HCT116 (cell line): Measurements from ENCODE around the gene SLC7A7. TPM values are rescaled to one million over a fixed set of nuclear protein-coding genes. Genes with fewer than 3 reads are reported as not detected.

Experiments used
- ATAC-seq: fragments of 200-7000 bp; cut with Tn5 transposase; 2 replicates; pipeline ENCODE4 v1.9.1; 2020; ENCODE audit warnings: mild to moderate bottlenecking, moderate library complexity
- BruUV-seq: library from RNA; stranded (reverse); fragments of 400-500 nt; replicated peaks from 2 replicates; lab custom pipeline; 2021; lab: Mats Ljungman, UMichigan
- CTCF ChIA-PET: fragments of 300-600 bp; sonication (Branson Sonifier 250); formaldehyde crosslinking; loops from one replicate; lab custom pipeline; 2021; ENCODE audit warnings: antibody characterized with exemption; lab: Charles Lee
- POLR2A ChIA-PET: fragments of 300-600, 350-600 bp; sonication (Branson Sonifier 250); formaldehyde crosslinking; loops from one replicate; lab custom pipeline; 2021; ENCODE audit warnings: antibody characterized with exemption; lab: Charles Lee
- RAD21 ChIA-PET, 2 experiments: fragments of 300-600 bp; sonication (Branson Sonifier 250); formaldehyde crosslinking; loops; one replicate each; lab custom pipeline; 2023; ENCODE audit warnings: low total read pairs in 2 of 2; ENCODE audit not compliant: uncharacterized antibody in 2 of 2, unreplicated experiment in 2 of 2, low non-redundant PET in 1 of 2; lab: Charles Lee
- DNase-seq: peaks from one replicate; pipeline ENCODE4 v3.0.0-alpha.2; 2010; ENCODE audit warnings: low read depth, low spot score
- H2AFZ ChIP-seq: fragments of 200-600 bp; shearing (Covaris generic), sonication (generic); 2 replicates; pipeline ENCODE4 v1.6.1; 2017; ENCODE audit warnings: low read depth, mixed run types, mixed read lengths, antibody characterized with exemption, low read length; ENCODE audit not compliant: poor library complexity, severe bottlenecking
- H3K27ac ChIP-seq: 2 replicates; pipeline ENCODE4 v1.5.1; 2012; ENCODE audit warnings: low read depth, low read length
- H3K27me3 ChIP-seq: fragments of 200-600 bp; sonication (generic); 2 replicates; pipeline ENCODE4 v1.6.1; 2016; ENCODE audit warnings: mixed run types, low read length, mixed read lengths; ENCODE audit not compliant: insufficient read depth
- H3K36me3 ChIP-seq, 2 experiments: fragments of 200-500 bp in 1 of 2; fragments of 200-600 bp in 1 of 2; sonication (Bioruptor generic) in 1 of 2; sonication (generic) in 1 of 2; 2 replicates each; pipeline versions ENCODE4 v1.5.1 to v1.6.1; 2014 to 2016; ENCODE audit warnings: low read length in 2 of 2, inconsistent platforms in 1 of 2, mixed read lengths in 1 of 2, mixed run types in 1 of 2; ENCODE audit not compliant: insufficient read depth in 2 of 2, control insufficient read depth in 1 of 2
- H3K4me1 ChIP-seq, 2 experiments: fragments of 200-600 bp in 1 of 2; sonication (generic) in 1 of 2; 2 replicates each; pipeline versions ENCODE4 v1.5.1 to v1.6.1; 2012 to 2017; ENCODE audit warnings: low read length in 2 of 2, inconsistent platforms in 1 of 2, mild to moderate bottlenecking in 1 of 2, mixed read lengths in 1 of 2, mixed run types in 1 of 2, moderate library complexity in 1 of 2; ENCODE audit not compliant: insufficient read depth in 2 of 2, control insufficient read depth in 1 of 2
- H3K4me2 ChIP-seq: fragments of 200-600 bp; sonication (generic); 2 replicates; pipeline ENCODE4 v1.6.1; 2017; ENCODE audit warnings: mixed run types, low read length, mixed read lengths
- H3K4me3 ChIP-seq, 2 experiments: fragments of 200-600 bp in 1 of 2; sonication (generic) in 1 of 2; replicated peaks in 1 of 2; 2 replicates each; pipeline ENCODE4 v1.5.1; 2011 to 2016; ENCODE audit warnings: low read length in 2 of 2, control low read depth in 1 of 2, low read depth in 1 of 2, mild to moderate bottlenecking in 1 of 2, mixed read lengths in 1 of 2, mixed run types in 1 of 2
- H3K79me2 ChIP-seq: fragments of 200-600 bp; sonication (generic); 2 replicates; pipeline ENCODE4 v1.6.1; 2017; ENCODE audit warnings: mild to moderate bottlenecking, mixed run types, low read length, moderate library complexity, mixed read lengths; ENCODE audit not compliant: insufficient read depth
- H3K9ac ChIP-seq: fragments of 200-600 bp; sonication (generic); 2 replicates; pipeline ENCODE4 v1.6.1; 2016; ENCODE audit warnings: low read length, mixed read lengths
- H3K9me2 ChIP-seq: fragments of 200-600 bp; sonication (generic), shearing (Covaris generic); 2 replicates; pipeline ENCODE4 v1.6.1; 2017; ENCODE audit warnings: mixed run types, mild to moderate bottlenecking, moderate library complexity; ENCODE audit not compliant: insufficient read depth
- H3K9me3 ChIP-seq, 2 experiments: fragments of 200-500 bp in 1 of 2; fragments of 200-600 bp in 1 of 2; sonication (Bioruptor generic) in 1 of 2; sonication (generic) in 1 of 2; 2 replicates each; pipeline ENCODE4 v1.6.1; 2014 to 2017; ENCODE audit warnings: low read length in 2 of 2, mixed read lengths in 2 of 2, inconsistent platforms in 1 of 2, low read depth in 1 of 2, mild to moderate bottlenecking in 1 of 2, mixed run types in 1 of 2, moderate library complexity in 1 of 2; ENCODE audit not compliant: control insufficient read depth in 1 of 2, insufficient read depth in 1 of 2
- H4K20me1 ChIP-seq: fragments of 200-600 bp; sonication (generic), shearing (Covaris generic); 2 replicates; pipeline ENCODE4 v1.6.1; 2017; ENCODE audit warnings: mixed run types, mild to moderate bottlenecking, moderate library complexity; ENCODE audit not compliant: insufficient read depth
- ELF1 ChIP-seq: IDR thresholded peaks from 2 replicates; pipeline ENCODE4 v1.6.1; 2012; ENCODE audit warnings: low read depth, borderline replicate concordance
- EZH2phosphoT487 ChIP-seq: fragments of 200-600 bp; IDR thresholded peaks from 2 replicates; pipeline ENCODE4 v1.6.1; 2018; ENCODE audit warnings: antibody characterized with exemption, borderline replicate concordance
- JUND ChIP-seq: IDR thresholded peaks from 2 replicates; pipeline ENCODE4 v1.6.1; 2012
- RAD21 ChIP-seq: IDR thresholded peaks from 2 replicates; pipeline ENCODE4 v1.6.1; 2012; ENCODE audit warnings: low read depth, mild to moderate bottlenecking
- YY1 ChIP-seq: IDR thresholded peaks from 2 replicates; pipeline ENCODE4 v1.6.1; 2011; ENCODE audit warnings: low read length, low read depth, moderate library complexity, mild to moderate bottlenecking; ENCODE audit not compliant: insufficient replicate concordance; ENCODE audit errors: extremely low read depth
- intact Hi-C: fragments of 100-400 bp; cut with micrococcal nuclease; formaldehyde crosslinking; loops from 2 replicates; pipeline ENCODE4 v1.10.0; 2022
- total RNA-seq: library from RNA; stranded (reverse); gene quantifications from one replicate; pipeline ENCODE4 v1.2.1, GENCODE V29; 2021; ENCODE audit not compliant: unreplicated experiment
- TF ChIP-seq, protein P1 (sequence below): IDR thresholded peaks from 2 replicates; pipeline ENCODE4 v1.6.1; 2012; ENCODE audit warnings: low read depth
- TF ChIP-seq, protein P2 (sequence below): IDR thresholded peaks from 2 replicates; pipeline ENCODE4 v1.6.1; 2011; ENCODE audit warnings: mild to moderate bottlenecking, low read length, moderate library complexity; ENCODE audit not compliant: insufficient replicate concordance; ENCODE audit errors: extremely low read depth

Gene SLC7A7
- total RNA-seq, 1 experiment from 2014 or later: 0.27 TPM

GRCh38 chr14:22845103-22845394 is 29.8 kb upstream of the SLC7A7 start:
- Histone ChIP-seq H3K27me3 (no peaks in the 10 kb centered on the region), H3K79me2 (no peaks in the 10 kb centered on the region), H2AFZ (no peak overlapping the region), H3K27ac (no peak overlapping the region), H3K9me2 (no peaks in the 10 kb centered on the region), H3K4me1 (no peaks in the 10 kb centered on the region), H3K4me3 (no peak overlapping the region), H3K9me3 (no peaks in the 10 kb centered on the region), H3K4me2 (no peak overlapping the region), H3K9ac (no peak overlapping the region), H3K36me3 (no peaks in the 10 kb centered on the region), H4K20me1 (no peaks in the 10 kb centered on the region)
- no peak for TF ChIP-seq ELF1
- no peak for TF ChIP-seq YY1
- TF ChIP-seq, protein P1, sequence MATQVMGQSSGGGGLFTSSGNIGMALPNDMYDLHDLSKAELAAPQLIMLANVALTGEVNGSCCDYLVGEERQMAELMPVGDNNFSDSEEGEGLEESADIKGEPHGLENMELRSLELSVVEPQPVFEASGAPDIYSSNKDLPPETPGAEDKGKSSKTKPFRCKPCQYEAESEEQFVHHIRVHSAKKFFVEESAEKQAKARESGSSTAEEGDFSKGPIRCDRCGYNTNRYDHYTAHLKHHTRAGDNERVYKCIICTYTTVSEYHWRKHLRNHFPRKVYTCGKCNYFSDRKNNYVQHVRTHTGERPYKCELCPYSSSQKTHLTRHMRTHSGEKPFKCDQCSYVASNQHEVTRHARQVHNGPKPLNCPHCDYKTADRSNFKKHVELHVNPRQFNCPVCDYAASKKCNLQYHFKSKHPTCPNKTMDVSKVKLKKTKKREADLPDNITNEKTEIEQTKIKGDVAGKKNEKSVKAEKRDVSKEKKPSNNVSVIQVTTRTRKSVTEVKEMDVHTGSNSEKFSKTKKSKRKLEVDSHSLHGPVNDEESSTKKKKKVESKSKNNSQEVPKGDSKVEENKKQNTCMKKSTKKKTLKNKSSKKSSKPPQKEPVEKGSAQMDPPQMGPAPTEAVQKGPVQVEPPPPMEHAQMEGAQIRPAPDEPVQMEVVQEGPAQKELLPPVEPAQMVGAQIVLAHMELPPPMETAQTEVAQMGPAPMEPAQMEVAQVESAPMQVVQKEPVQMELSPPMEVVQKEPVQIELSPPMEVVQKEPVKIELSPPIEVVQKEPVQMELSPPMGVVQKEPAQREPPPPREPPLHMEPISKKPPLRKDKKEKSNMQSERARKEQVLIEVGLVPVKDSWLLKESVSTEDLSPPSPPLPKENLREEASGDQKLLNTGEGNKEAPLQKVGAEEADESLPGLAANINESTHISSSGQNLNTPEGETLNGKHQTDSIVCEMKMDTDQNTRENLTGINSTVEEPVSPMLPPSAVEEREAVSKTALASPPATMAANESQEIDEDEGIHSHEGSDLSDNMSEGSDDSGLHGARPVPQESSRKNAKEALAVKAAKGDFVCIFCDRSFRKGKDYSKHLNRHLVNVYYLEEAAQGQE: no peak
- TF ChIP-seq, protein P2, sequence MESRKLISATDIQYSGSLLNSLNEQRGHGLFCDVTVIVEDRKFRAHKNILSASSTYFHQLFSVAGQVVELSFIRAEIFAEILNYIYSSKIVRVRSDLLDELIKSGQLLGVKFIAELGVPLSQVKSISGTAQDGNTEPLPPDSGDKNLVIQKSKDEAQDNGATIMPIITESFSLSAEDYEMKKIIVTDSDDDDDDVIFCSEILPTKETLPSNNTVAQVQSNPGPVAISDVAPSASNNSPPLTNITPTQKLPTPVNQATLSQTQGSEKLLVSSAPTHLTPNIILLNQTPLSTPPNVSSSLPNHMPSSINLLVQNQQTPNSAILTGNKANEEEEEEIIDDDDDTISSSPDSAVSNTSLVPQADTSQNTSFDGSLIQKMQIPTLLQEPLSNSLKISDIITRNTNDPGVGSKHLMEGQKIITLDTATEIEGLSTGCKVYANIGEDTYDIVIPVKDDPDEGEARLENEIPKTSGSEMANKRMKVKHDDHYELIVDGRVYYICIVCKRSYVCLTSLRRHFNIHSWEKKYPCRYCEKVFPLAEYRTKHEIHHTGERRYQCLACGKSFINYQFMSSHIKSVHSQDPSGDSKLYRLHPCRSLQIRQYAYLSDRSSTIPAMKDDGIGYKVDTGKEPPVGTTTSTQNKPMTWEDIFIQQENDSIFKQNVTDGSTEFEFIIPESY: no peak
- TF ChIP-seq JUND: no peak
- no peak for TF ChIP-seq EZH2phosphoT487
- TF ChIP-seq RAD21: no peak
- CTCF ChIA-PET: no interaction called here
- no TSS peak for BruUV-seq
- POLR2A ChIA-PET: no interaction called here
- intact Hi-C loops: no loop called here
- no peak for ATAC-seq
- no peak for DNase-seq
- RAD21 ChIA-PET: no interaction called here
